Erythroblast (primary cell): ENCODE measurements around the gene LGALS9B.
"Not testable (repeated sequence)": the region's sequence is repeated elsewhere in the genome, so short reads cannot be mapped to it uniquely, and the experiment has no call there.

ENCODE experiments used
- GATA1 ChIP-seq: IDR thresholded peaks from 2 replicates; pipeline ENCODE4 v1.6.1; 2011; ENCODE audit warnings: low read depth, mild to moderate bottlenecking, control low read depth, low read length, moderate library complexity
- POLR2A ChIP-seq: IDR thresholded peaks from 2 replicates; pipeline ENCODE4 v1.6.1; 2011; ENCODE audit warnings: mild to moderate bottlenecking, low read length

- not testable (repeated sequence) for TF ChIP-seq POLR2A, GATA1
Measured at GRCh38 chr17:20504388-20505066, 37.2 kb upstream of the LGALS9B start.
